Measurements from ENCODE around the gene LRRC42.
A peak's percentile ranks its signal among the peaks of the same experiment; 100 is the strongest.

Gene LRRC42

DNA sequence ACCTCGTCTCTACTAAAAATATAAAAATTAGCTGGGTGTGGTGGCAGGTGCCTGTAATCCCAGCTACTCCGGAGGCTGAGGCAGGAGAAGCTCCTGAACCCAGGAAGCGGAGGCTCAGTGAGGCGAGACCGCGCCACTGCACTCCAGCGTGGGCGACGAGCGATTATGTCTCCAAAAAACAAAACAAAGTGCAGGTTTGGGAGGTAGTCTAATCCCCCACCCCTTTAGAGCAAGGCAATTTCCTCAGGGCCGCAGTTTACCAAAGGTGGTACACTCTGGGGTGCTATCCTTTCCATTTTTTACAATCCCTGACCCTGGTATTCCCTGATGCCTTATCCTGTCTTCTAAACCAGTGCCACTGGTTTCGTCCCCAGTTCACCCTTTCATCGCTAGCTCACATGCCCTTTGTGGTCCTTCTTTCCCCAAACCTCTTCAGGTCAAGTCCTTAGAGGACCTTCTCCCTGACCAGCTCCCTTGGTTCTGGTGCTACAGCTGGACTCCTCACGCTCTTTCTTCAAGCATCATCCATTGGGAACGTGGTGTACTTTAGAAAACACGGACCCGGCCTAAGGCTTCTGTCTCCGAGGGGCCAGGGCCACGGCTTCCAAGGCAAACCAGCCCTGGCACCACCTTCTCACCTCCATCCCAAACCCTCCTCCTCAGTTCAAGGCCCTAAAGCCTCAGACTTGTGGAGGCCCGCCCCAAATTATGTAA, 1.5 kb upstream of the LRRC42 start:
- ChIA-PET POLR2A (interaction anchor here (0.9 to 1.0 kb wide), 3 partner anchors 12 to 48 kb away, joined by 3 to 5 read pairs (median 4); no protein-coding TSS in a partner anchor), CTCF (interaction anchor here (1.1 to 8.8 kb wide), 8 partner anchors 9 to 83 kb away, joined by 3 to 83 read pairs (median 8); no protein-coding TSS in a partner anchor)
- DNase-seq (ENCODE audit: low read depth, low spot score) = no peak
- TF ChIP-seq, protein P1, sequence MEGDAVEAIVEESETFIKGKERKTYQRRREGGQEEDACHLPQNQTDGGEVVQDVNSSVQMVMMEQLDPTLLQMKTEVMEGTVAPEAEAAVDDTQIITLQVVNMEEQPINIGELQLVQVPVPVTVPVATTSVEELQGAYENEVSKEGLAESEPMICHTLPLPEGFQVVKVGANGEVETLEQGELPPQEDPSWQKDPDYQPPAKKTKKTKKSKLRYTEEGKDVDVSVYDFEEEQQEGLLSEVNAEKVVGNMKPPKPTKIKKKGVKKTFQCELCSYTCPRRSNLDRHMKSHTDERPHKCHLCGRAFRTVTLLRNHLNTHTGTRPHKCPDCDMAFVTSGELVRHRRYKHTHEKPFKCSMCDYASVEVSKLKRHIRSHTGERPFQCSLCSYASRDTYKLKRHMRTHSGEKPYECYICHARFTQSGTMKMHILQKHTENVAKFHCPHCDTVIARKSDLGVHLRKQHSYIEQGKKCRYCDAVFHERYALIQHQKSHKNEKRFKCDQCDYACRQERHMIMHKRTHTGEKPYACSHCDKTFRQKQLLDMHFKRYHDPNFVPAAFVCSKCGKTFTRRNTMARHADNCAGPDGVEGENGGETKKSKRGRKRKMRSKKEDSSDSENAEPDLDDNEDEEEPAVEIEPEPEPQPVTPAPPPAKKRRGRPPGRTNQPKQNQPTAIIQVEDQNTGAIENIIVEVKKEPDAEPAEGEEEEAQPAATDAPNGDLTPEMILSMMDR (IDR thresholded peaks at IDR 0.05; ENCODE audit: insufficient read depth, low read length, missing control alignments) = no peak
- H3K4me3 ChIP-seq (ENCODE audit: low read depth, low read length) = peak overlapping the region; percentile 97

DNA sequence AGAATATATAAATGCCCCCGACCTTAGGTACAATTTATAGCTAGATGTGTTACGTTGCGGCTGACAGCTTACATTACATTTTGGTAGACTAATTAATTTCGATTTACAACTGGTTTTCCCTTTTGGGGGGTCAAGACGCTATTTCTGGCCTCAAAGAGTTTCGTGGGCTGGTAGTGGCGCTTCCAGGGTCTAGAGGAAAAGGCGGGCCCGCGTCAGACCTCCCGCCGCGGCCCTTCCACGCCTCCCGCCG, 1.0 kb upstream of the LRRC42 start:
- ChIA-PET CTCF (interaction anchor here (1.1 to 8.8 kb wide), 9 partner anchors 9 to 83 kb away, joined by 3 to 83 read pairs (median 6); no protein-coding TSS in a partner anchor), POLR2A (interaction anchor here (0.9 to 1.7 kb wide), 5 partner anchors 11 to 55 kb away, joined by 3 to 6 read pairs (median 4); partner anchors contain the start of gene YIPF1)
- no peak for DNase-seq (ENCODE audit: low read depth, low spot score)
- peak overlapping the region; percentile 97 for H3K4me3 ChIP-seq (ENCODE audit: low read depth, low read length)
- TF ChIP-seq, protein P1 (IDR thresholded peaks at IDR 0.05; ENCODE audit: insufficient read depth, low read length, missing control alignments) = no peak

DNA sequence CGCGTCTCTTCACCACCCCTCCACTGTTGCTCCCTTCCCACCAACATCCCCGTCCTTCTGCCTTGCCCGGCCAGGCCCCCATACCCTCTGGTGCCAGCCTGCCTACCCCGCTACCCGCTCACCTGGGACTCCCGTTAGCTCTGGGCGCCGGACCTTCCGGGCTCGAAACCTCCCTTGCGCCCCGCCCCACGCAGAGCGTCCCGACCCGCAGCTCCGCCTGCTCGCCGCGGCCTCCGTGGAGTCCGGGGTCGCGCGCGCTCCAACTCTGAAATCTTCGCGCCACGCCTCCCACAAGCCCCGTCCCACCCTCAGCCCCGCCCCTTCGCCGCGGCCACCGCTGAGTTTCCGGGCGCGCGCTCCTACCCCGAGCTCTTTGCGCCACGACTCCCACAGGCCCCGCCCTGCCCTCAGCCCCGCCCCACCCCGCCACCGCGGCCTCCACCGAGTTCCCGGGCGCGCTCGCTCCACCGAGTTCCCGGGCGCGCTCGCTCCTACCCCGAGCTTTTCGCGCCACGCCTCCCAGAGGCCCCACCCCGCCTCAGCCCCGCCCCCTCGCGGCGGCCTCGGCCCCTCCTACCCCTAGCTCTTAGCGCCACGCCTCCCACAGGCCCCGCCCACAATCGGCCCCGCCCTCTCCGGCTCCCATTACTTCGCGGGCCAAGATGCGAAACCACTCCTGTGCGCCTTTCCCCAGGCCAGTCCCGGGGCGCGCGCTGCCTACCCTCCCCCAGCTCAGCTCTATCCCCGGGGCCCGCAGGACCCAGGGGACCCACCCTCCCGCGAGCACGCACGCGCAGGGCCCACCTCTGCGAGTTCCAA, 508 bp upstream of the LRRC42 start, which contains the start of gene IFT25:
Gene IFT25 (minus strand): TSS at position 267 of the 819 bp plus-strand sequence. CDS start 5,617 bp downstream, outside the sequence.
- ChIA-PET CTCF (interaction anchor here (0.6 to 8.8 kb wide), 13 partner anchors 8 to 489 kb away, joined by 3 to 83 read pairs (median 4); no protein-coding TSS in a partner anchor), POLR2A (interaction anchor here (0.5 to 1.7 kb wide), 6 partner anchors 11 to 107 kb away, joined by 3 to 6 read pairs (median 4); partner anchors contain the start of genes TMEM59 and YIPF1)
- TF ChIP-seq, protein P1 (IDR thresholded peaks at IDR 0.05; ENCODE audit: insufficient read depth, low read length, missing control alignments) = no peak
- H3K4me3 ChIP-seq (ENCODE audit: low read depth, low read length) = peak within 1 kb of the TSS; percentile 97
- peak; percentile 74 for DNase-seq (ENCODE audit: low read depth, low spot score)

DNA sequence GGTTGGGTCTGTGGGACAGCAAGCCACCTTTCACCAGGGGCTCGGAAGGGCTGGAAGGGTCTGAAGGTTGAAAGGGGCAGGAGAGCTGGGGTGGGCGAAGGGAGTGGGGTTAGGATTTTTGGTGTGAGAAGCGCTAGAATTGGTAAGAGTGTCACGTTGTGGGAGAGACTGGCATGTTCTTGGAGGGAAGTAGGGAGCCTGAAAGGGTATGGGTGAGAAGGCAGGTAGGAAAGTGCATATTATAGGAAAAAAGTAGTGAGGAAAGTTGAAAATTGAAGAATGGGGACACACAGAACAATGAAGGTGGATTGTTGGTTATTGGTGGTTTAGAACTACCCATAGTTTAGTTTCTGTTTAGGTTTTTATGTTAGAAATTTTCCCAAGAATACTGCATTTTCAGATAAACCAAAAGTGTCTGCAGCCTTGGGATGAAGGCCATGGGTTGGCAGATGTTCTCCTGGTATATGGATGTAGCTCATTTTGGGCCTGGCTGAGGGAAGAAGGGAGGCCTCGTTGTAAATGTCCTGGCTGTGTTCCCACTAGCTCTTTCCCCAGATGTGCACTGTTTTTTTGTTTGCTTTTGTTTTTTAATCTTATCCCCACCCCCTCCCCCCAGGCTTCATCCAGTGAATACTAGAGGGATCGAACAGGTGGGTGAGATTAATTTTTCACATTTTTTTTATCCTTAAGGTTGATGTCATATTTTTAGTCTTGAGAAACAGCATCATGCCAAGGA, 1.2 kb downstream of the LRRC42 start:
- TF ChIP-seq, protein P1 (IDR thresholded peaks at IDR 0.05; ENCODE audit: insufficient read depth, low read length, missing control alignments) = no peak
- ChIA-PET POLR2A (interaction anchor here (0.6 kb wide), 1 partner anchor 9 kb away, joined by 3 read pairs; no protein-coding TSS in a partner anchor), CTCF (interaction anchor here (0.6 to 8.8 kb wide), 16 partner anchors 9 to 919 kb away, joined by 3 to 115 read pairs (median 4); no protein-coding TSS in a partner anchor)
- no peak for DNase-seq (ENCODE audit: low read depth, low spot score)
- peak overlapping the region; percentile 85 for H3K4me3 ChIP-seq (ENCODE audit: low read depth, low read length)

DNA sequence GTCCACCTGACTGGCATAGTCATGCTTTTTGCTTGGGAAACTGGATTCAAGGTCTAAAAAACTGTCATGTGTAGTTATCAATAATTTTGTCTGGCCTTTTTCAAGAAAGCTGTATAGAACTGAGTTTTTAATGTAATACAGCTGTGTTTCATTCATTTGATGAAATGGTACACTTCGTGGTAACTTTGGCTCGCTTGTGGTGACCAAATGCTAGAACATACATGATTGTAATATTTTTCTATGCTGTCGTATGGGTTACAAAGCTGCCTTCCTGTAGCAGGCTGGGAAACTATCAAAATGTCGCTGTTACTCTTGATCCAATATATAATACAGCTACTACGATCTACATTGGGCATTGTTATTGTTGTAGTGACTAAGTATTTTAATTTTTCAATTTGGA, 2.1 kb downstream of the LRRC42 start:
- ChIA-PET CTCF (interaction anchor here (0.9 to 8.8 kb wide), 14 partner anchors 11 to 462 kb away, joined by 3 to 115 read pairs (median 5); no protein-coding TSS in a partner anchor), POLR2A (no interaction called here)
- peak overlapping the region; percentile 20; the same call in 1 of the 2 replicates for H3K4me3 ChIP-seq (ENCODE audit: low read depth, low read length)
- DNase-seq (ENCODE audit: low read depth, low spot score) = no peak
- TF ChIP-seq, protein P1 (IDR thresholded peaks at IDR 0.05; ENCODE audit: insufficient read depth, low read length, missing control alignments) = no peak
